ENCODE measurements around the gene AKR1A1. TPM values are rescaled to one million over a fixed set of nuclear protein-coding genes. Genes with fewer than 3 reads are reported as not detected.

Gene AKR1A1
- total RNA-seq, 1 donor from 2014 or later = 182 TPM

DNA sequence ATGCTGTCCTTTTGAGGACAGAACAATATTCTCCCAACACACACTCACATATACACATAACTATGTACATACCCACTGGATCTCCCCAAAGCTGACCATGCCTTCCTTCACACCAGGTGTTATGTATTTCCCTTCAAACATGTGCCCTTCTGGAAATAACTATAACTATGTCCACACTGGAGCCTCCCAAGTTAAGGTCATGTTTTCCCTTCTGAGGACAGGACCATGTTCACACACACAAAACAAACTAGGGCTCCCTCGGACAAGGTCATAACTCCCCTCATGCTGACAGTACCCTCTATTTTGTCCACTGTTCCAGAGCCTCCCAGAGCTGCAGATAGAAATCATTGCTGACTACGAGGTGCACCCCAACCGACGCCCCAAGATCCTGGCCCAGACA, 42.7 kb upstream of the AKR1A1 start:
- Mint-ChIP-seq H3K36me3 (ENCODE audit: unreplicated experiment) (no peaks in the 10 kb centered on the region), H3K27ac (ENCODE audit: unreplicated experiment) (peak overlapping the region; percentile 19), H3K4me1 (ENCODE audit: low read depth, unreplicated experiment) (no peaks in the 10 kb centered on the region), H3K27me3 (ENCODE audit: unreplicated experiment) (peaks cover 8% of the 10 kb centered on the region), H3K4me3 (ENCODE audit: unreplicated experiment) (no peak overlapping the region), H3K9me3 (ENCODE audit: unreplicated experiment) (peaks cover 4% of the 10 kb centered on the region)
- DNase-seq = no peak
- TF ChIP-seq, protein P1, sequence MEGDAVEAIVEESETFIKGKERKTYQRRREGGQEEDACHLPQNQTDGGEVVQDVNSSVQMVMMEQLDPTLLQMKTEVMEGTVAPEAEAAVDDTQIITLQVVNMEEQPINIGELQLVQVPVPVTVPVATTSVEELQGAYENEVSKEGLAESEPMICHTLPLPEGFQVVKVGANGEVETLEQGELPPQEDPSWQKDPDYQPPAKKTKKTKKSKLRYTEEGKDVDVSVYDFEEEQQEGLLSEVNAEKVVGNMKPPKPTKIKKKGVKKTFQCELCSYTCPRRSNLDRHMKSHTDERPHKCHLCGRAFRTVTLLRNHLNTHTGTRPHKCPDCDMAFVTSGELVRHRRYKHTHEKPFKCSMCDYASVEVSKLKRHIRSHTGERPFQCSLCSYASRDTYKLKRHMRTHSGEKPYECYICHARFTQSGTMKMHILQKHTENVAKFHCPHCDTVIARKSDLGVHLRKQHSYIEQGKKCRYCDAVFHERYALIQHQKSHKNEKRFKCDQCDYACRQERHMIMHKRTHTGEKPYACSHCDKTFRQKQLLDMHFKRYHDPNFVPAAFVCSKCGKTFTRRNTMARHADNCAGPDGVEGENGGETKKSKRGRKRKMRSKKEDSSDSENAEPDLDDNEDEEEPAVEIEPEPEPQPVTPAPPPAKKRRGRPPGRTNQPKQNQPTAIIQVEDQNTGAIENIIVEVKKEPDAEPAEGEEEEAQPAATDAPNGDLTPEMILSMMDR (IDR thresholded peaks at IDR 0.05; ENCODE audit: partially characterized antibody, unreplicated experiment) = no peak

DNA sequence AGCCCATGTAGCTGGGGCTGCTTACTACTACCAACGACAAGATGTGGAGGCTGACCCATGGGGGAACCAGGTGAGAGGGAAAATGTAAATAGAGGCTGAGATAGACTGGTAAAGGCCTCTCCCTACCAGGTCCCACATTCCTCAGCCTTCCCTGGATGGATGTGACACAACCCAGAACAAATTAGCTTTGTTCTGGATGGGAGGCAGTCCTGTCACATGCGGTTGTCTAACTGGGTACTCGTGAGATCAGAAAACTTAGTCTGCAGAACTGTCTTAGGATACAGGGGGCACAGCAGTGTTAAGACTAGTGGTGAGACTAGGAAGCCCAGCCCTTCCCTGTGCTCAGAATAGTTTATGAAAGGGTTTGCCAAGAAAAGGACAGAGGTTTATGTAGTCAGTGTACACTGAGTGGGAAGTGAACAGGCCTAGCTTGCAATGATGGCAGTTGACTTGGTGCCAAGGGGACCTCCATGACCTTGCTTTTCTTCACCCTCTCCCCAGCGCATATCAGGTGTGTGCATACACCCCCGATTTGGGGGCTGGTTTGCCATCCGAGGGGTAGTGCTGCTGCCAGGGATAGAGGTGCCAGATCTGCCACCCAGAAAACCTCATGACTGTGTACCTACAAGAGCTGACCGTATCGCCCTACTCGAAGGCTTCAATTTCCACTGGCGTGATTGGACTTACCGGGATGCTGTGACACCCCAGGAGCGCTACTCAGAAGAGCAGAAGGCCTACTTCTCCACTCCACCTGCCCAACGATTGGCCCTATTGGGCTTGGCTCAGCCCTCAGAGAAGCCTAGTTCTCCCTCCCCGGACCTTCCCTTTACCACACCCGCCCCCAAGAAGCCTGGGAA, 42.1 kb upstream of the AKR1A1 start:
- TF ChIP-seq, protein P1 (IDR thresholded peaks at IDR 0.05; ENCODE audit: partially characterized antibody, unreplicated experiment) = no peak
- peak overlapping the region; percentile 19 for H3K27ac Mint-ChIP-seq (ENCODE audit: unreplicated experiment)
- no peak overlapping the region for H3K4me3 Mint-ChIP-seq (ENCODE audit: unreplicated experiment)
- H3K4me1 Mint-ChIP-seq (ENCODE audit: low read depth, unreplicated experiment) = peaks cover 3% of the 10 kb centered on the region
- H3K9me3 Mint-ChIP-seq (ENCODE audit: unreplicated experiment) = peaks cover 4% of the 10 kb centered on the region
- peaks cover 8% of the 10 kb centered on the region for H3K27me3 Mint-ChIP-seq (ENCODE audit: unreplicated experiment)
- no peaks in the 10 kb centered on the region for H3K36me3 Mint-ChIP-seq (ENCODE audit: unreplicated experiment)
- no peak for DNase-seq

- TF ChIP-seq, protein P1 (IDR thresholded peaks at IDR 0.05; ENCODE audit: partially characterized antibody, unreplicated experiment) = no peak
- H3K36me3 Mint-ChIP-seq (ENCODE audit: unreplicated experiment) = peaks cover 4% of the 10 kb centered on the region
- no peak for DNase-seq
- H3K27ac Mint-ChIP-seq (ENCODE audit: unreplicated experiment) = peak overlapping the region; percentile 6
- H3K4me1 Mint-ChIP-seq (ENCODE audit: low read depth, unreplicated experiment) = peaks cover 17% of the 10 kb centered on the region
- H3K27me3 Mint-ChIP-seq (ENCODE audit: unreplicated experiment) = peaks cover 14% of the 10 kb centered on the region
- H3K4me3 Mint-ChIP-seq (ENCODE audit: unreplicated experiment) = no peak overlapping the region
- H3K9me3 Mint-ChIP-seq (ENCODE audit: unreplicated experiment) = peaks cover 4% of the 10 kb centered on the region
Measured at GRCh38 chr1:45510036-45510971, 40.3 kb upstream of the AKR1A1 start.

DNA sequence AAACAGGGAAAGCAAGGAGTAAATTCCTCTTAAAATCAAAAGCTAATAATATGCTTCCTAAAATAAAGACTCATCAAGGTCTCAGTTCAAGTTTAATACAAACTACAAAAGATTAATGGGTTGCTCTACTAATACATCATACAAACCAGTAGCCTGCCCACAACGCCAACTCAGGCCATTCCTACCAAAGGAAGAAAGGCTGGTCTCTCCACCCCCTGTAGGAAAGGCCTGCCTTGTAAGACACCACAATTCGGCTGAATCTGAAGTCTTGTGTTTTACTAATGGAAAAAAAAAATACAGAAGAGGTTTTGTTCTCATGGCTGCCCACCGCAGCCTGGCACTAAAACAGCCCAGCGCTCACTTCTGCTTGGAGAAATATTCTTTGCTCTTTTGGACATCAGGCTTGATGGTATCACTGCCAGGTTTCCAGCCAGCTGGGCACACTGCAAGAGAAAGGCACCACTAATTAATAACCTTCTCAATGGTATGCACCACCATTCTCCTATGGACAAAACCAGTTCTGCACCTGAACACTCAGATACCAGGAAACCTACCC, 39.6 kb upstream of the AKR1A1 start:
- Mint-ChIP-seq H3K27me3 (ENCODE audit: unreplicated experiment) (peaks cover 14% of the 10 kb centered on the region), H3K36me3 (ENCODE audit: unreplicated experiment) (peaks cover 4% of the 10 kb centered on the region), H3K27ac (ENCODE audit: unreplicated experiment) (peak overlapping the region; percentile 6), H3K4me3 (ENCODE audit: unreplicated experiment) (no peak overlapping the region), H3K9me3 (ENCODE audit: unreplicated experiment) (peaks cover 6% of the 10 kb centered on the region), H3K4me1 (ENCODE audit: low read depth, unreplicated experiment) (peaks cover 23% of the 10 kb centered on the region)
- DNase-seq = no peak
- TF ChIP-seq, protein P1 (IDR thresholded peaks at IDR 0.05; ENCODE audit: partially characterized antibody, unreplicated experiment) = no peak

All from glutamatergic neuron (in vitro differentiated cells).